HCT116 (cell line): ENCODE data around the gene DRD2. TPM values are rescaled to one million over a fixed set of nuclear protein-coding genes. Genes with fewer than 3 reads are reported as not detected.

Experiments used
- ATAC-seq: fragments of 200-7000 bp; cut with Tn5 transposase; 2 replicates; pipeline ENCODE4 v1.9.1; 2020; ENCODE audit warnings: mild to moderate bottlenecking, moderate library complexity
- BruUV-seq: library from RNA; stranded (reverse); fragments of 400-500 nt; replicated peaks from 2 replicates; lab custom pipeline; 2021; lab: Mats Ljungman, UMichigan
- CTCF ChIA-PET: fragments of 300-600 bp; sonication (Branson Sonifier 250); formaldehyde crosslinking; loops from one replicate; lab custom pipeline; 2021; ENCODE audit warnings: antibody characterized with exemption; lab: Charles Lee
- POLR2A ChIA-PET: fragments of 300-600, 350-600 bp; sonication (Branson Sonifier 250); formaldehyde crosslinking; loops from one replicate; lab custom pipeline; 2021; ENCODE audit warnings: antibody characterized with exemption; lab: Charles Lee
- RAD21 ChIA-PET, 2 experiments: fragments of 300-600 bp; sonication (Branson Sonifier 250); formaldehyde crosslinking; loops; one replicate each; lab custom pipeline; 2023; ENCODE audit warnings: low total read pairs in 2 of 2; ENCODE audit not compliant: uncharacterized antibody in 2 of 2, unreplicated experiment in 2 of 2, low non-redundant PET in 1 of 2; lab: Charles Lee
- DNase-seq: peaks from one replicate; pipeline ENCODE4 v3.0.0-alpha.2; 2010; ENCODE audit warnings: low read depth, low spot score
- H2AFZ ChIP-seq: fragments of 200-600 bp; shearing (Covaris generic), sonication (generic); 2 replicates; pipeline ENCODE4 v1.6.1; 2017; ENCODE audit warnings: low read depth, mixed run types, mixed read lengths, antibody characterized with exemption, low read length; ENCODE audit not compliant: poor library complexity, severe bottlenecking
- H3K27ac ChIP-seq: 2 replicates; pipeline ENCODE4 v1.5.1; 2012; ENCODE audit warnings: low read depth, low read length
- H3K27me3 ChIP-seq: fragments of 200-600 bp; sonication (generic); 2 replicates; pipeline ENCODE4 v1.6.1; 2016; ENCODE audit warnings: mixed run types, low read length, mixed read lengths; ENCODE audit not compliant: insufficient read depth
- H3K36me3 ChIP-seq, 2 experiments: fragments of 200-500 bp in 1 of 2; fragments of 200-600 bp in 1 of 2; sonication (Bioruptor generic) in 1 of 2; sonication (generic) in 1 of 2; 2 replicates each; pipeline versions ENCODE4 v1.5.1 to v1.6.1; 2014 to 2016; ENCODE audit warnings: low read length in 2 of 2, inconsistent platforms in 1 of 2, mixed read lengths in 1 of 2, mixed run types in 1 of 2; ENCODE audit not compliant: insufficient read depth in 2 of 2, control insufficient read depth in 1 of 2
- H3K4me1 ChIP-seq, 2 experiments: fragments of 200-600 bp in 1 of 2; sonication (generic) in 1 of 2; 2 replicates each; pipeline versions ENCODE4 v1.5.1 to v1.6.1; 2012 to 2017; ENCODE audit warnings: low read length in 2 of 2, inconsistent platforms in 1 of 2, mild to moderate bottlenecking in 1 of 2, mixed read lengths in 1 of 2, mixed run types in 1 of 2, moderate library complexity in 1 of 2; ENCODE audit not compliant: insufficient read depth in 2 of 2, control insufficient read depth in 1 of 2
- H3K4me2 ChIP-seq: fragments of 200-600 bp; sonication (generic); 2 replicates; pipeline ENCODE4 v1.6.1; 2017; ENCODE audit warnings: mixed run types, low read length, mixed read lengths
- H3K4me3 ChIP-seq, 2 experiments: fragments of 200-600 bp in 1 of 2; sonication (generic) in 1 of 2; replicated peaks in 1 of 2; 2 replicates each; pipeline ENCODE4 v1.5.1; 2011 to 2016; ENCODE audit warnings: low read length in 2 of 2, control low read depth in 1 of 2, low read depth in 1 of 2, mild to moderate bottlenecking in 1 of 2, mixed read lengths in 1 of 2, mixed run types in 1 of 2
- H3K79me2 ChIP-seq: fragments of 200-600 bp; sonication (generic); 2 replicates; pipeline ENCODE4 v1.6.1; 2017; ENCODE audit warnings: mild to moderate bottlenecking, mixed run types, low read length, moderate library complexity, mixed read lengths; ENCODE audit not compliant: insufficient read depth
- H3K9ac ChIP-seq: fragments of 200-600 bp; sonication (generic); 2 replicates; pipeline ENCODE4 v1.6.1; 2016; ENCODE audit warnings: low read length, mixed read lengths
- H3K9me2 ChIP-seq: fragments of 200-600 bp; sonication (generic), shearing (Covaris generic); 2 replicates; pipeline ENCODE4 v1.6.1; 2017; ENCODE audit warnings: mixed run types, mild to moderate bottlenecking, moderate library complexity; ENCODE audit not compliant: insufficient read depth
- H3K9me3 ChIP-seq, 2 experiments: fragments of 200-500 bp in 1 of 2; fragments of 200-600 bp in 1 of 2; sonication (Bioruptor generic) in 1 of 2; sonication (generic) in 1 of 2; 2 replicates each; pipeline ENCODE4 v1.6.1; 2014 to 2017; ENCODE audit warnings: low read length in 2 of 2, mixed read lengths in 2 of 2, inconsistent platforms in 1 of 2, low read depth in 1 of 2, mild to moderate bottlenecking in 1 of 2, mixed run types in 1 of 2, moderate library complexity in 1 of 2; ENCODE audit not compliant: control insufficient read depth in 1 of 2, insufficient read depth in 1 of 2
- H4K20me1 ChIP-seq: fragments of 200-600 bp; sonication (generic), shearing (Covaris generic); 2 replicates; pipeline ENCODE4 v1.6.1; 2017; ENCODE audit warnings: mixed run types, mild to moderate bottlenecking, moderate library complexity; ENCODE audit not compliant: insufficient read depth
- CBX3 ChIP-seq: IDR thresholded peaks from 2 replicates; pipeline ENCODE4 v1.6.1; 2012; ENCODE audit warnings: low read depth
- CEBPB ChIP-seq: IDR thresholded peaks from 2 replicates; pipeline ENCODE4 v1.6.1; 2012; ENCODE audit warnings: low read depth
- EGR1 ChIP-seq: IDR thresholded peaks from 2 replicates; pipeline ENCODE4 v1.6.1; 2012; ENCODE audit warnings: low read depth
- ELF1 ChIP-seq: IDR thresholded peaks from 2 replicates; pipeline ENCODE4 v1.6.1; 2012; ENCODE audit warnings: low read depth, borderline replicate concordance
- EZH2 ChIP-seq: fragments of 200-600 bp; sonication (generic); IDR thresholded peaks from 2 replicates; pipeline ENCODE4 v1.6.1; 2017; ENCODE audit warnings: antibody characterized with exemption, mixed run types
- MAX ChIP-seq: IDR thresholded peaks from 2 replicates; pipeline ENCODE4 v1.6.1; 2012
- POLR2A ChIP-seq: IDR thresholded peaks from 2 replicates; pipeline ENCODE4 v1.7.0; 2011; ENCODE audit warnings: borderline replicate concordance; ENCODE audit not compliant: insufficient read depth, insufficient read length; ENCODE audit errors: extremely low read depth
- POLR2AphosphoS5 ChIP-seq: IDR thresholded peaks from 2 replicates; pipeline ENCODE4 v1.6.1; 2011; ENCODE audit warnings: mild to moderate bottlenecking, low read depth, low read length, moderate library complexity
- RAD21 ChIP-seq: IDR thresholded peaks from 2 replicates; pipeline ENCODE4 v1.6.1; 2012; ENCODE audit warnings: low read depth, mild to moderate bottlenecking
- REST ChIP-seq: IDR thresholded peaks from 2 replicates; pipeline ENCODE4 v1.6.1; 2012; ENCODE audit warnings: low read depth
- ZBTB33 ChIP-seq: IDR thresholded peaks from 2 replicates; pipeline ENCODE4 v1.6.1; 2011; ENCODE audit warnings: mild to moderate bottlenecking, low read length, moderate library complexity; ENCODE audit not compliant: insufficient replicate concordance; ENCODE audit errors: extremely low read depth
- ZFX ChIP-seq: fragments of 450-650 bp; IDR thresholded peaks from 2 replicates; pipeline ENCODE4 v1.6.1; 2017
- intact Hi-C: fragments of 100-400 bp; cut with micrococcal nuclease; formaldehyde crosslinking; loops from 2 replicates; pipeline ENCODE4 v1.10.0; 2022
- total RNA-seq: library from RNA; stranded (reverse); gene quantifications from one replicate; pipeline ENCODE4 v1.2.1, GENCODE V29; 2021; ENCODE audit not compliant: unreplicated experiment
- TF ChIP-seq, protein P1 (sequence below): IDR thresholded peaks from 2 replicates; pipeline ENCODE4 v1.6.1; 2012

Gene DRD2
- total RNA-seq, 1 experiment from 2014 or later = not detected

DNA sequence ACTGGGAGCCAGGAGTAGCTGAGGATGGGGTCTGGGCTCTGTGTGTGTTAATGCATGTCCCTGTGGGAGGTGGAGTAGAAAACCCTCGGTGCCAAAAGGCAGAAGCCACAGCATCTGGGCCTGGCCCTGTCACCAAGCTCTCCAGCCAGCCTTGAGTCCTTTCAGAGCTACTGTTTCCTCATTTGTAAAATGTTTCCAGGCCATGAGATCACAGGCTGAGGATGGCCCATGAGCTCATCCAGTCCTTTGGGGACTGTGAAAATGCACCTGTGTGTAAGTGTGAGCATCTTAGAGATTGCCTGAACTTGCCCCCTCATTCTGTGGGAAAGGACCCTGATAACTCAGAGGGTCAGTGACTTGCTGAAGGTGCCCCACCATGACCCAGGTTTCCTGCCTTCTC is 78.5 kb downstream of the DRD2 start:
- ChIA-PET CTCF (no interaction called here), POLR2A (no interaction called here)
- peaks cover 15% of the 10 kb centered on the region for H3K27me3 ChIP-seq
- no peak overlapping the region for H3K27ac ChIP-seq
- intact Hi-C loops = no loop called here
- no peak for DNase-seq
- no peak overlapping the region for H3K9ac ChIP-seq
- H3K4me2 ChIP-seq = no peak overlapping the region
- H3K9me3 ChIP-seq = no peaks in the 10 kb centered on the region
- H3K79me2 ChIP-seq = no peaks in the 10 kb centered on the region
- ATAC-seq = no peak
- no peak for TF ChIP-seq MAX
- no peak for TF ChIP-seq POLR2A
- TF ChIP-seq CEBPB = no peak
- no peak for TF ChIP-seq EGR1
- no peak for TF ChIP-seq RAD21
- TF ChIP-seq EZH2 = no peak
- TF ChIP-seq, protein P1, sequence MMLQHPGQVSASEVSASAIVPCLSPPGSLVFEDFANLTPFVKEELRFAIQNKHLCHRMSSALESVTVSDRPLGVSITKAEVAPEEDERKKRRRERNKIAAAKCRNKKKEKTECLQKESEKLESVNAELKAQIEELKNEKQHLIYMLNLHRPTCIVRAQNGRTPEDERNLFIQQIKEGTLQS = no peak
- no peak for TF ChIP-seq ZBTB33
- TF ChIP-seq CBX3 = no peak
- no peak for TF ChIP-seq REST
- no peak for TF ChIP-seq POLR2AphosphoS5
- TF ChIP-seq ZFX = no peak
- TF ChIP-seq ELF1 = no peak
- TF ChIP-seq, all 23 proteins: peak for 0
- Histone ChIP-seq H2AFZ (no peak overlapping the region), H4K20me1 (no peaks in the 10 kb centered on the region), H3K4me3 (no peak overlapping the region), H3K9me2 (no peaks in the 10 kb centered on the region), H3K36me3 (no peaks in the 10 kb centered on the region), H3K4me1 (peaks cover under 1 to 4% of the 10 kb centered on the region in 2 experiments; a peak in 2 of 4 replicates)
- BruUV-seq = no TSS peak
- RAD21 ChIA-PET = no interaction called here
